GM23338 (cell line): Measurements from ENCODE around the gene CEMIP2. TPM values are rescaled to one million over a fixed set of nuclear protein-coding genes. Genes with fewer than 3 reads are reported as not detected.

Source experiments
- ATAC-seq: fragments of 200-7000 bp; cut with Tn5 transposase; 3 replicates; pipeline ENCODE4 v1.9.1; 2020
- DNase-seq: peaks from one replicate; pipeline ENCODE4 v3.0.0-alpha.2; 2015; ENCODE audit warnings: low spot score
- H2AFZ ChIP-seq: fragments of 200-600 bp; sonication (generic); 2 replicates; pipeline ENCODE4 v1.8.0; 2016; ENCODE audit warnings: antibody characterized with exemption, mild to moderate bottlenecking, moderate library complexity
- H3F3A ChIP-seq: fragments of 200-600 bp; sonication (generic); replicated peaks from 2 replicates; pipeline ENCODE4 v1.8.0; 2017; ENCODE audit warnings: antibody characterized with exemption, mixed run types, low read depth
- H3K27ac ChIP-seq: fragments of 200-600 bp; sonication (generic); 2 replicates; pipeline ENCODE4 v1.6.1; 2016; ENCODE audit warnings: low read depth
- H3K27me3 ChIP-seq: fragments of 200-600 bp; sonication (generic); 2 replicates; pipeline ENCODE4 v1.8.0; 2016; ENCODE audit warnings: mild to moderate bottlenecking, mixed run types, moderate library complexity; ENCODE audit not compliant: insufficient read depth
- H3K36me3 ChIP-seq: fragments of 200-600 bp; sonication (generic); 2 replicates; pipeline ENCODE4 v1.8.0; 2016; ENCODE audit warnings: mild to moderate bottlenecking; ENCODE audit not compliant: insufficient read depth
- H3K4me1 ChIP-seq: fragments of 200-600 bp; sonication (generic); 2 replicates; pipeline ENCODE4 v1.8.0; 2016; ENCODE audit warnings: mild to moderate bottlenecking, moderate library complexity; ENCODE audit not compliant: insufficient read depth
- H3K4me2 ChIP-seq: fragments of 200-600 bp; sonication (generic); 2 replicates; pipeline ENCODE4 v1.7.1; 2017; ENCODE audit warnings: mixed run types
- H3K4me3 ChIP-seq: fragments of 200-600 bp; sonication (generic); 2 replicates; pipeline ENCODE4 v1.6.1; 2016; ENCODE audit warnings: mixed run types
- H3K79me2 ChIP-seq: fragments of 200-600 bp; sonication (generic); replicated peaks from 2 replicates; pipeline ENCODE4 v1.8.0; 2017; ENCODE audit warnings: mild to moderate bottlenecking; ENCODE audit not compliant: insufficient read depth
- H3K9me2 ChIP-seq: fragments of 200-600 bp; sonication (generic); 2 replicates; pipeline ENCODE4 v1.8.0; 2017; ENCODE audit not compliant: insufficient read depth
- H4K20me1 ChIP-seq: fragments of 200-600 bp; sonication (generic); replicated peaks from 2 replicates; pipeline ENCODE4 v1.8.0; 2017; ENCODE audit warnings: mild to moderate bottlenecking; ENCODE audit not compliant: insufficient read depth
- H3K27ac Mint-ChIP-seq: 2 replicates; pipeline ENCODE4 v1.8.0; 2020; ENCODE audit warnings: inconsistent platforms, mild to moderate bottlenecking, moderate library complexity, mixed read lengths
- H3K27me3 Mint-ChIP-seq: 3 replicates; pipeline ENCODE4 v1.8.0; 2022; ENCODE audit warnings: low read depth, mild to moderate bottlenecking, moderate library complexity, mixed read lengths, inconsistent platforms; ENCODE audit not compliant: insufficient read depth, poor library complexity
- H3K36me3 Mint-ChIP-seq: 3 replicates; pipeline ENCODE4 v1.8.0; 2021; ENCODE audit warnings: low read depth, mild to moderate bottlenecking, inconsistent platforms, moderate library complexity, mixed read lengths
- H3K4me1 Mint-ChIP-seq: 3 replicates; pipeline ENCODE4 v1.8.0; 2020; ENCODE audit warnings: mild to moderate bottlenecking, inconsistent platforms, mixed read lengths
- H3K4me3 Mint-ChIP-seq: 3 replicates; pipeline ENCODE4 v1.8.0; 2021; ENCODE audit warnings: moderate library complexity, mild to moderate bottlenecking, inconsistent platforms, mixed read lengths
- H3K9me3 Mint-ChIP-seq: 3 replicates; pipeline ENCODE4 v1.8.0; 2020; ENCODE audit warnings: moderate library complexity, mild to moderate bottlenecking, inconsistent platforms, mixed read lengths
- CREB1 ChIP-seq: fragments of 250-450 bp; sonication (Bioruptor Pico); IDR thresholded peaks from 2 replicates; pipeline ENCODE4 v1.5.0; 2020; ENCODE audit warnings: low read depth, mild to moderate bottlenecking, moderate library complexity
- EZH2 ChIP-seq: fragments of 200-600 bp; sonication (generic); IDR thresholded peaks from one replicate; pipeline ENCODE4 v1.8.0; 2017; ENCODE audit warnings: antibody characterized with exemption, mild to moderate bottlenecking, low read depth; ENCODE audit not compliant: unreplicated experiment
- EZH2phosphoT487 ChIP-seq: fragments of 200-600 bp; sonication (generic); IDR thresholded peaks from one replicate; pipeline ENCODE4 v1.8.1; 2018; ENCODE audit warnings: antibody characterized with exemption; ENCODE audit not compliant: unreplicated experiment
- JUNB ChIP-seq: IDR thresholded peaks from one replicate; pipeline ENCODE4 v1.6.1; 2016; ENCODE audit warnings: antibody characterized with exemption; ENCODE audit not compliant: unreplicated experiment
- NANOG ChIP-seq: IDR thresholded peaks from 2 replicates; pipeline ENCODE4 v1.6.1; 2016; ENCODE audit warnings: antibody characterized with exemption, borderline replicate concordance
- POLR2AphosphoS5 ChIP-seq: IDR thresholded peaks from 2 replicates; pipeline ENCODE4 v1.6.1; 2016; ENCODE audit warnings: antibody characterized with exemption, low read depth
- STAT1 ChIP-seq: IDR thresholded peaks from one replicate; pipeline ENCODE4 v1.6.1; 2016; ENCODE audit warnings: antibody characterized with exemption; ENCODE audit not compliant: unreplicated experiment
- ZNF331 ChIP-seq: fragments of 250-450 bp; sonication (Bioruptor Pico); IDR thresholded peaks from 2 replicates; pipeline ENCODE4 v1.5.0; 2020; ENCODE audit warnings: low read depth, mild to moderate bottlenecking, moderate library complexity
- polyA plus RNA-seq: library from polyadenylated mRNA; unstranded; fragments of >200 nt; fragmentation: Nextera tagmentation; extraction: Ambion mirVana; gene quantifications from 2 replicates; pipeline ENCODE4 v1.2.1, GENCODE V29; 2016
- total RNA-seq: library from RNA; depleted of rRNA; stranded (reverse); fragments of >200 nt; shearing (Covaris generic); gene quantifications from 2 replicates; pipeline ENCODE4 v1.2.3, GENCODE V29; 2014
- TF ChIP-seq, protein P1 (sequence below): IDR thresholded peaks from 2 replicates; pipeline ENCODE4 v1.6.1; 2016; ENCODE audit warnings: antibody characterized with exemption
- TF ChIP-seq, protein P2 (sequence below), 2 experiments: fragments of 200-600 bp in 1 of 2; sonication (generic) in 1 of 2; conservative IDR thresholded peaks; 2 replicates each; pipeline versions ENCODE4 v1.5.1 to v1.6.1; 2016 to 2017; ENCODE audit warnings: antibody characterized with exemption in 2 of 2, low read depth in 2 of 2, mild to moderate bottlenecking in 2 of 2, moderate library complexity in 1 of 2
- TF ChIP-seq, protein P3 (sequence below): IDR thresholded peaks from one replicate; pipeline ENCODE4 v1.6.1; 2018; ENCODE audit warnings: antibody characterized with exemption; ENCODE audit not compliant: unreplicated experiment

The CEMIP2 gene
- total and polyA plus RNA-seq, 2 experiments from 2014 or later, result 23.0 to 76.7 TPM

DNA sequence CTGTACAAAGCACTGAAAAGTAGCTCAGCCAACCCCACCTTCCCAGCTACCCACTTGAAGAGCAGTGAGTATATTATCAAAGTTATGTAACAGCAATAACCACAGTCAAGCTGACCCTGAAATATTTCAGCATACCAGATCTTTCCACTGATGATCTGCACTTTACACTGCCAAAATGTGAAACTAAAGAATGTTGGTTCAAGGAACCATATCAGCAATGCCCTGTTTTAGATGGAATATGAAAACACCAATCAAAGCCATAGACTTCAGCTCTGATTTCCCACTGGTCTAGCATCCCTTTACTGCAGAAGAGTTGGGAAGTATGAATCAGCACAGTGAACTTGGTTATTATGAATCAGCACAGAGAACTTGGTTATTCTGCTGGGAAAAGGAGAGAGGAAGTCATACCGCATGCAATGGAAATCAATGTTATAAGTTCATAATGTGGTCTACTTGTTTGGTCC lies 20.0 kb downstream of the CEMIP2 start:
- Histone ChIP-seq H4K20me1 (no peaks in the 10 kb centered on the region), H3K4me3 (no peak overlapping the region), H3K27ac (no peak overlapping the region; the same call in 1 of the 2 replicates), H3K36me3 (peaks cover 6% of the 10 kb centered on the region; the same call in 1 of the 2 replicates), H3K4me1 (peaks cover 71% of the 10 kb centered on the region), H3K9me2 (no peaks in the 10 kb centered on the region), H3K79me2 (peaks cover 87% of the 10 kb centered on the region), H2AFZ (no peak overlapping the region), H3F3A (no peaks in the 10 kb centered on the region), H3K27me3 (no peaks in the 10 kb centered on the region), H3K4me2 (no peak overlapping the region)
- Mint-ChIP-seq H3K9me3 (no peaks in the 10 kb centered on the region), H3K27me3 (peaks cover 4% of the 10 kb centered on the region), H3K4me1 (peaks cover 66% of the 10 kb centered on the region), H3K27ac (no peak overlapping the region), H3K36me3 (peaks cover 43% of the 10 kb centered on the region), H3K4me3 (no peak overlapping the region)
- ATAC-seq (no peak), DNase-seq (no peak)
- no peak for TF ChIP-seq POLR2AphosphoS5

DNA sequence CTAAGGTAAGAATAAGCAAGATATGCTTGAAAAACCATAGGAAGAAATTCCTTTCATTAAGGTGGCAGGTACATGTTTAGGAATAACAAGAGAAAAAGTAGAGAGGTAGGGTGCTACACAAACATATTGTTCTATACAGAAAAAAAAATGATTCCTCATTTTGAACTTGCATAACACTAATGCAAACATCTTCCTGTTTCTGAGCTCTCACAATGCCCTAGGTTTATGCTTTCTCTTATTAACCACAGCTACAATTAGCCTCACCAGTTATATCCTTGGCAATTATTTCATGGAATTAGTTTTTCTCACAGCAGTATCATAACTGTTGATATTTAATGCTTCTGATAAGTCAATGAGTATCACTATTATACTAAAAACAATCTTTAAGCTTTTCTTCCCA lies 20.7 kb downstream of the CEMIP2 start:
- H3K4me3 ChIP-seq, result no peak overlapping the region
- peaks cover 87% of the 10 kb centered on the region for H3K79me2 ChIP-seq
- H3K9me2 ChIP-seq, result no peaks in the 10 kb centered on the region
- H3K4me1 Mint-ChIP-seq, result peaks cover 58% of the 10 kb centered on the region
- no peak overlapping the region for H2AFZ ChIP-seq
- no peaks in the 10 kb centered on the region for H3F3A ChIP-seq
- H3K27ac Mint-ChIP-seq, result no peak overlapping the region
- peaks cover 47% of the 10 kb centered on the region for H3K36me3 Mint-ChIP-seq
- peaks cover 64% of the 10 kb centered on the region for H3K4me1 ChIP-seq
- no peak overlapping the region for H3K4me3 Mint-ChIP-seq
- no peak for DNase-seq
- no peak for ATAC-seq
- no peak overlapping the region for H3K27ac ChIP-seq
- no peaks in the 10 kb centered on the region for H3K27me3 ChIP-seq
- no peak overlapping the region for H3K4me2 ChIP-seq
- no peaks in the 10 kb centered on the region for H3K9me3 Mint-ChIP-seq
- peaks cover 6% of the 10 kb centered on the region; the same call in 1 of the 2 replicates for H3K36me3 ChIP-seq
- H4K20me1 ChIP-seq, result no peaks in the 10 kb centered on the region
- peaks cover 4% of the 10 kb centered on the region for H3K27me3 Mint-ChIP-seq
- no peak for TF ChIP-seq JUNB
- TF ChIP-seq, protein P1, sequence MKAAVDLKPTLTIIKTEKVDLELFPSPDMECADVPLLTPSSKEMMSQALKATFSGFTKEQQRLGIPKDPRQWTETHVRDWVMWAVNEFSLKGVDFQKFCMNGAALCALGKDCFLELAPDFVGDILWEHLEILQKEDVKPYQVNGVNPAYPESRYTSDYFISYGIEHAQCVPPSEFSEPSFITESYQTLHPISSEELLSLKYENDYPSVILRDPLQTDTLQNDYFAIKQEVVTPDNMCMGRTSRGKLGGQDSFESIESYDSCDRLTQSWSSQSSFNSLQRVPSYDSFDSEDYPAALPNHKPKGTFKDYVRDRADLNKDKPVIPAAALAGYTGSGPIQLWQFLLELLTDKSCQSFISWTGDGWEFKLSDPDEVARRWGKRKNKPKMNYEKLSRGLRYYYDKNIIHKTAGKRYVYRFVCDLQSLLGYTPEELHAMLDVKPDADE, result no peak
- TF ChIP-seq STAT1, result no peak
- TF ChIP-seq, protein P2, sequence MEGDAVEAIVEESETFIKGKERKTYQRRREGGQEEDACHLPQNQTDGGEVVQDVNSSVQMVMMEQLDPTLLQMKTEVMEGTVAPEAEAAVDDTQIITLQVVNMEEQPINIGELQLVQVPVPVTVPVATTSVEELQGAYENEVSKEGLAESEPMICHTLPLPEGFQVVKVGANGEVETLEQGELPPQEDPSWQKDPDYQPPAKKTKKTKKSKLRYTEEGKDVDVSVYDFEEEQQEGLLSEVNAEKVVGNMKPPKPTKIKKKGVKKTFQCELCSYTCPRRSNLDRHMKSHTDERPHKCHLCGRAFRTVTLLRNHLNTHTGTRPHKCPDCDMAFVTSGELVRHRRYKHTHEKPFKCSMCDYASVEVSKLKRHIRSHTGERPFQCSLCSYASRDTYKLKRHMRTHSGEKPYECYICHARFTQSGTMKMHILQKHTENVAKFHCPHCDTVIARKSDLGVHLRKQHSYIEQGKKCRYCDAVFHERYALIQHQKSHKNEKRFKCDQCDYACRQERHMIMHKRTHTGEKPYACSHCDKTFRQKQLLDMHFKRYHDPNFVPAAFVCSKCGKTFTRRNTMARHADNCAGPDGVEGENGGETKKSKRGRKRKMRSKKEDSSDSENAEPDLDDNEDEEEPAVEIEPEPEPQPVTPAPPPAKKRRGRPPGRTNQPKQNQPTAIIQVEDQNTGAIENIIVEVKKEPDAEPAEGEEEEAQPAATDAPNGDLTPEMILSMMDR (conservative IDR thresholded peaks at IDR 0.05; ENCODE audit: low read depth in 2 of 2), result no peak
- TF ChIP-seq POLR2AphosphoS5, result no peak
- TF ChIP-seq EZH2phosphoT487, result no peak
- TF ChIP-seq ZNF331, result no peak
- TF ChIP-seq CREB1, result no peak
- TF ChIP-seq, protein P3, sequence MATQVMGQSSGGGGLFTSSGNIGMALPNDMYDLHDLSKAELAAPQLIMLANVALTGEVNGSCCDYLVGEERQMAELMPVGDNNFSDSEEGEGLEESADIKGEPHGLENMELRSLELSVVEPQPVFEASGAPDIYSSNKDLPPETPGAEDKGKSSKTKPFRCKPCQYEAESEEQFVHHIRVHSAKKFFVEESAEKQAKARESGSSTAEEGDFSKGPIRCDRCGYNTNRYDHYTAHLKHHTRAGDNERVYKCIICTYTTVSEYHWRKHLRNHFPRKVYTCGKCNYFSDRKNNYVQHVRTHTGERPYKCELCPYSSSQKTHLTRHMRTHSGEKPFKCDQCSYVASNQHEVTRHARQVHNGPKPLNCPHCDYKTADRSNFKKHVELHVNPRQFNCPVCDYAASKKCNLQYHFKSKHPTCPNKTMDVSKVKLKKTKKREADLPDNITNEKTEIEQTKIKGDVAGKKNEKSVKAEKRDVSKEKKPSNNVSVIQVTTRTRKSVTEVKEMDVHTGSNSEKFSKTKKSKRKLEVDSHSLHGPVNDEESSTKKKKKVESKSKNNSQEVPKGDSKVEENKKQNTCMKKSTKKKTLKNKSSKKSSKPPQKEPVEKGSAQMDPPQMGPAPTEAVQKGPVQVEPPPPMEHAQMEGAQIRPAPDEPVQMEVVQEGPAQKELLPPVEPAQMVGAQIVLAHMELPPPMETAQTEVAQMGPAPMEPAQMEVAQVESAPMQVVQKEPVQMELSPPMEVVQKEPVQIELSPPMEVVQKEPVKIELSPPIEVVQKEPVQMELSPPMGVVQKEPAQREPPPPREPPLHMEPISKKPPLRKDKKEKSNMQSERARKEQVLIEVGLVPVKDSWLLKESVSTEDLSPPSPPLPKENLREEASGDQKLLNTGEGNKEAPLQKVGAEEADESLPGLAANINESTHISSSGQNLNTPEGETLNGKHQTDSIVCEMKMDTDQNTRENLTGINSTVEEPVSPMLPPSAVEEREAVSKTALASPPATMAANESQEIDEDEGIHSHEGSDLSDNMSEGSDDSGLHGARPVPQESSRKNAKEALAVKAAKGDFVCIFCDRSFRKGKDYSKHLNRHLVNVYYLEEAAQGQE, result no peak
- no peak for TF ChIP-seq NANOG
- no peak for TF ChIP-seq EZH2
